Sigmoid colon (tissue), 3 donors: ENCODE measurements around the gene LENEP.

Experiments
- POLR2A ChIP-seq, 2 donors: fragments of 450-650 bp; IDR thresholded peaks; one replicate each; pipeline ENCODE4 v1.6.1; 2016; ENCODE audit warnings: antibody characterized with exemption in 2 of 2, mild to moderate bottlenecking in 2 of 2, moderate library complexity in 2 of 2
- TF ChIP-seq, protein P1 (sequence below), 4 experiments: fragments of 450-650 bp in 3 of 4; fragments of 200-600 bp in 1 of 4; IDR thresholded peaks; one replicate each; pipeline ENCODE4 v1.5.1; 2016 to 2019; ENCODE audit warnings: antibody characterized with exemption in 4 of 4, mild to moderate bottlenecking in 3 of 4, moderate library complexity in 2 of 4

DNA sequence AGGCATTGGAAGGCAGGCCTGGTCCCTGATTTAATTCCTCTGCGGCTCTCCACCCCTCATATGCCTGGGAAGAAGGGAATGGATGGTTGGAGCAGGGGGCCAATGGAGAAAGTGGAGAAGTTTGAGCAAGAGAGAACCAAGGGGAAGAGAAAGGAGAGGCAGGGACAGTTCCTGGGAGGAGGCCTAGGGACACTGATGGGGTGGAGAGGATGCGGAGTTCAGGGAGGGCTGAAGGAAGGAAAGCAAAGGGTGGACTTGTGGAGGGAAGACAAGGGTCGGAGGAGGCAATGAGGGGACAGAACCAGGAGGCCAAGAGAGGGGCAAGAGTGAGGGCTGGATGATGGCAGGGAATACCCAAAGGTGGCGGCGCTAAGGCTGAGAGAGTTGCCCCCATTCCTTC, 16.4 kb downstream of the LENEP start:
- no peak for TF ChIP-seq POLR2A (IDR thresholded peaks at IDR 0.05)
- TF ChIP-seq, protein P1, sequence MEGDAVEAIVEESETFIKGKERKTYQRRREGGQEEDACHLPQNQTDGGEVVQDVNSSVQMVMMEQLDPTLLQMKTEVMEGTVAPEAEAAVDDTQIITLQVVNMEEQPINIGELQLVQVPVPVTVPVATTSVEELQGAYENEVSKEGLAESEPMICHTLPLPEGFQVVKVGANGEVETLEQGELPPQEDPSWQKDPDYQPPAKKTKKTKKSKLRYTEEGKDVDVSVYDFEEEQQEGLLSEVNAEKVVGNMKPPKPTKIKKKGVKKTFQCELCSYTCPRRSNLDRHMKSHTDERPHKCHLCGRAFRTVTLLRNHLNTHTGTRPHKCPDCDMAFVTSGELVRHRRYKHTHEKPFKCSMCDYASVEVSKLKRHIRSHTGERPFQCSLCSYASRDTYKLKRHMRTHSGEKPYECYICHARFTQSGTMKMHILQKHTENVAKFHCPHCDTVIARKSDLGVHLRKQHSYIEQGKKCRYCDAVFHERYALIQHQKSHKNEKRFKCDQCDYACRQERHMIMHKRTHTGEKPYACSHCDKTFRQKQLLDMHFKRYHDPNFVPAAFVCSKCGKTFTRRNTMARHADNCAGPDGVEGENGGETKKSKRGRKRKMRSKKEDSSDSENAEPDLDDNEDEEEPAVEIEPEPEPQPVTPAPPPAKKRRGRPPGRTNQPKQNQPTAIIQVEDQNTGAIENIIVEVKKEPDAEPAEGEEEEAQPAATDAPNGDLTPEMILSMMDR (IDR thresholded peaks at IDR 0.05), result no peak
